Muscle of leg (tissue), 11 donors: ENCODE data around the gene CRYBG1. TPM values are rescaled to one million over a fixed set of nuclear protein-coding genes. Genes with fewer than 3 reads are reported as not detected.

Source experiments
- DNase-seq: peaks from one replicate; pipeline ENCODE4 v3.0.0; 2013
- H3K27ac ChIP-seq: one replicate; pipeline ENCODE4 v1.5.1; 2013; ENCODE audit warnings: mild to moderate bottlenecking, low read length, control low read depth
- H3K27me3 ChIP-seq: one replicate; pipeline ENCODE4 v1.6.1; 2013; ENCODE audit warnings: low read length; ENCODE audit not compliant: control insufficient read depth, insufficient read depth
- H3K36me3 ChIP-seq: one replicate; pipeline ENCODE4 v1.6.1; 2013; ENCODE audit warnings: low read length; ENCODE audit not compliant: control insufficient read depth, insufficient read depth
- H3K4me1 ChIP-seq: one replicate; pipeline ENCODE4 v1.6.1; 2013; ENCODE audit warnings: low read length; ENCODE audit not compliant: control insufficient read depth, insufficient read depth
- H3K4me3 ChIP-seq: one replicate; pipeline ENCODE4 v1.5.1; 2013; ENCODE audit warnings: low read length, control low read depth
- H3K9me3 ChIP-seq: replicated peaks from 2 replicates; pipeline ENCODE4 v1.6.1; 2013; ENCODE audit warnings: low read depth, low read length; ENCODE audit not compliant: control insufficient read depth
- WGBS: methylation state at CpG from one replicate; pipeline ENCODE4 v1.1.5; 2013; ENCODE audit warnings: missing lambda C conversion rate; ENCODE audit not compliant: insufficient coverage; 5-methylcytosine and 5-hydroxymethylcytosine counted together
- polyA plus RNA-seq, 8 donors: library from polyadenylated mRNA; unstranded; fragments of 120-200 nt; gene quantifications; one replicate each; pipeline versions ENCODE4 v1.2.1 to v1.2.3, GENCODE V29; 2013; ENCODE audit warnings: inconsistent platforms in 1 of 8, low replicate concordance in 1 of 8; ENCODE audit not compliant: insufficient read length in 8 of 8, insufficient read depth in 1 of 8
- total RNA-seq: library from RNA; stranded (reverse); fragments of 120-200 nt; gene quantifications from one replicate; pipeline ENCODE4 v1.2.4, GENCODE V29; 2013

Gene CRYBG1
- total and polyA plus RNA-seq, 9 donors, result 1.9 to 5.4 (median 2.3) TPM

DNA sequence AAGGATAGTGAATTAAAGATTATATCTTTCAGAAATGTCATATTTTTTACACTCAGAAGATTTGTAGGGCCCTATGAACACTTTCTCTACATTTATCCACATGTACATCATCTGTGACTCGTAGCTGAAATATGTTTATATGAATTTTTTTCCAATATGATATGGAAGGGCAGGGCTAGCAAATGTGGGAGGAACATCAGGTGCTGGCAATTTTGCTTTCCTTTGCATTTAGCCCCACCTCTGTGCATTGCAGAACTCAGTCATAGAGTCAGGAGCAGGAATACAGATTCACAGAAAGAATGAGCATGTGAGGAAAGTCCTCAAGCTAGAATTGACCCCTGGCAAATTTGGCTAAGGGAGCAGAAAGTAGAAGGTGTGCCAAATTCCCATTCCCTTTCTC lies 129.9 kb downstream of the CRYBG1 start:
- no CpG with 5 or more reads among the region's 1 CpG for WGBS
- no peaks in the 10 kb centered on the region for H3K4me1 ChIP-seq
- DNase-seq, result no peak
- no peak overlapping the region for H3K27ac ChIP-seq
- H3K9me3 ChIP-seq, result no peaks in the 10 kb centered on the region
- no peaks in the 10 kb centered on the region for H3K36me3 ChIP-seq
- no peak overlapping the region for H3K4me3 ChIP-seq
- H3K27me3 ChIP-seq, result no peaks in the 10 kb centered on the region

- no peaks in the 10 kb centered on the region for H3K27me3 ChIP-seq
- H3K27ac ChIP-seq, result no peak overlapping the region
- 70% methylated on average over 2 of the region's 3 CpGs for WGBS
- H3K36me3 ChIP-seq, result no peaks in the 10 kb centered on the region
- H3K9me3 ChIP-seq, result no peaks in the 10 kb centered on the region
- no peak for DNase-seq
- no peak overlapping the region for H3K4me3 ChIP-seq
- H3K4me1 ChIP-seq, result no peaks in the 10 kb centered on the region
Measured at GRCh38 chr6:106490974-106491373, 130.5 kb downstream of the CRYBG1 start.

DNA sequence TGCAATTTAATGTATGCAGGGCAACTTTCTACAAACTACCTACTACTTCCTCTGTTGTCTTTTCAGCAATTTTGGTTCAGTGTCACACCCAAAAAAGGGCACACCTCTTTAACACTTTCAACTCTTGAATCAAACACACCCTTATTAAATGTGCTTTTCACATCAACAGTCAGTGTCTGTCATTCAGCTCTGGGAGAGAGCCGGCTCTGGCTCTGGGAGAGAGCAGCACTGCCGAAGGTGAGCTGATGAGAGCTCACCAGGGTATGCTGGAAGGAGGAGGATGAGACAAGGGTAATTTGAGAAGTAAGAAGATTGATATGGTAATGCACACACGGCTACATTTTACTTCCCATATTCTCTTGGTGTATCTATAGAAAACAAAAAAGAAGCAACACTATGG lies 134.5 kb downstream of the CRYBG1 start:
- Histone ChIP-seq H3K9me3 (no peaks in the 10 kb centered on the region), H3K4me1 (no peaks in the 10 kb centered on the region), H3K36me3 (no peaks in the 10 kb centered on the region), H3K27me3 (no peaks in the 10 kb centered on the region), H3K4me3 (no peak overlapping the region), H3K27ac (no peak overlapping the region)
- DNase-seq, result no peak
- WGBS, result no CpG with 5 or more reads among the region's 3 CpGs

- no peaks in the 10 kb centered on the region for H3K9me3 ChIP-seq
- H3K4me1 ChIP-seq, result no peaks in the 10 kb centered on the region
- 86% methylated on average over 4 of the region's 6 CpGs for WGBS
- H3K27ac ChIP-seq, result no peak overlapping the region
- DNase-seq, result no peak
- no peaks in the 10 kb centered on the region for H3K36me3 ChIP-seq
- H3K27me3 ChIP-seq, result no peaks in the 10 kb centered on the region
- H3K4me3 ChIP-seq, result no peak overlapping the region
Measured at GRCh38 chr6:106496823-106497222, 136.3 kb downstream of the CRYBG1 start.

DNA sequence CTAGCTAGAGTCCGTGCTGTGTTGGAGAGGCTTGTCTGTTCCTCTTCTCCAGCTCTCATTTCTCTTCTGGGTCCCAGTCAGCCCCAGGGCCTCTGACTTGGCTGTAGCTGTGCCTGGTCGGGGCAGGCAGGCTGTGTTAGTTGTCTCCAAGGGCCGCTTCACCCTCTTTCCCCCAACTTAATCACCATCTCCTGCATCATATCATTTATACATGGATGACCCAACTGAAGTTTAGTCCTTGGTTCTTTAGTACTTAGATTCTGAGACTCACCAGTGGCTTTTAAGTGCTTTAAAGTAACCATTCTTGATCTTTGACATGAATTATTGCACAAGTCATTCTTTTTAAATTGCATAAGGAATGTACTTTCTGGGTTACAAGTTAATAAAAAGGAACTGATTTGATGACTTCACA lies 141.4 kb downstream of the CRYBG1 start:
- Histone ChIP-seq H3K4me3 (no peak overlapping the region), H3K27ac (no peak overlapping the region)
- 100% methylated on average over 1 of the region's 3 CpGs for WGBS

DNA sequence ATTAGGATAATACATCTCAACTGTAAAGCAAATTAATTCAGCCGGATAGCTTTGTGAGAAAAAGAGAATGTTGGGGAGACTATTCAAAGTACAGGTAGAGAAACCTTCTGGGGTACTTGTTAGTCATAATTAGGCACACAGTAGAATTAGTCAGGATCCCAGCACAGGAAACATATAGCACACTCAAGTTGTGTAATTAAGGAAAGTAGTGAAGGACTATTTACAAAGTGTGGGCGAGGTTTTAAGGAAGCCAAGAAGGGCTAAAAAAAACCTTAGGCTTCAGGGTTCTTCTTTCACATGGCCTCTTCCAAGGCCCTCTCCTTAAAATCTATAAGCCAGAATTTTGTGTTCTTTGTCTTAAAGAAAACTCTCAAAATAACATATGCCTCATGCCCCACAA lies 142.0 kb downstream of the CRYBG1 start:
- no peaks in the 10 kb centered on the region for H3K9me3 ChIP-seq
- no peaks in the 10 kb centered on the region for H3K36me3 ChIP-seq
- no CpG with 5 or more reads among the region's 2 CpGs for WGBS
- DNase-seq, result no peak
- H3K27me3 ChIP-seq, result peaks cover 11% of the 10 kb centered on the region
- no peak overlapping the region for H3K4me3 ChIP-seq
- H3K4me1 ChIP-seq, result no peaks in the 10 kb centered on the region
- no peak overlapping the region for H3K27ac ChIP-seq

More for the DNA sequence above, 141.4 kb downstream of the CRYBG1 start:
- no peaks in the 10 kb centered on the region for H3K9me3 ChIP-seq
- no peak for DNase-seq
- peaks cover 5% of the 10 kb centered on the region for H3K27me3 ChIP-seq
- no peaks in the 10 kb centered on the region for H3K36me3 ChIP-seq
- H3K4me1 ChIP-seq, result no peaks in the 10 kb centered on the region

GRCh38 chr6:106508277-106508676 lies 147.8 kb downstream of the CRYBG1 start:
- no peak for DNase-seq
- Histone ChIP-seq H3K27ac (no peak overlapping the region), H3K4me3 (no peak overlapping the region), H3K36me3 (no peaks in the 10 kb centered on the region), H3K9me3 (no peaks in the 10 kb centered on the region), H3K27me3 (peaks cover 63% of the 10 kb centered on the region), H3K4me1 (peaks cover 25% of the 10 kb centered on the region)
- WGBS, result no CpG with 5 or more reads among the region's 2 CpGs

GRCh38 chr6:106508834-106509233 lies 148.3 kb downstream of the CRYBG1 start:
- peaks cover 25% of the 10 kb centered on the region for H3K4me1 ChIP-seq
- H3K4me3 ChIP-seq, result no peak overlapping the region
- peaks cover 63% of the 10 kb centered on the region for H3K27me3 ChIP-seq
- WGBS, result no CpG with 5 or more reads among the region's 3 CpGs
- no peak for DNase-seq
- H3K36me3 ChIP-seq, result no peaks in the 10 kb centered on the region
- no peaks in the 10 kb centered on the region for H3K9me3 ChIP-seq
- H3K27ac ChIP-seq, result no peak overlapping the region

- H3K27ac ChIP-seq, result no peak overlapping the region
Measured at GRCh38 chr6:106509420-106510089, 149.0 kb downstream of the CRYBG1 start.

GRCh38 chr6:106510090-106510970 lies 149.8 kb downstream of the CRYBG1 start:
- H3K4me1 ChIP-seq, result peaks cover 25% of the 10 kb centered on the region
- no peaks in the 10 kb centered on the region for H3K9me3 ChIP-seq
- H3K27ac ChIP-seq, result no peak overlapping the region
- WGBS, result under 1% methylated on average over 50 of the region's 56 CpGs
- H3K27me3 ChIP-seq, result peaks cover 63% of the 10 kb centered on the region
- peak; percentile 40 for DNase-seq
- H3K36me3 ChIP-seq, result no peaks in the 10 kb centered on the region
- H3K4me3 ChIP-seq, result peak overlapping the region; percentile 30

More at GRCh38 chr6:106509420-106510089, 149.0 kb downstream of the CRYBG1 start:
- H3K4me3 ChIP-seq, result peak overlapping the region; percentile 30
- H3K9me3 ChIP-seq, result no peaks in the 10 kb centered on the region
- peaks cover 66% of the 10 kb centered on the region for H3K27me3 ChIP-seq
- H3K4me1 ChIP-seq, result peaks cover 25% of the 10 kb centered on the region
- no peak for DNase-seq
- 15% methylated on average over 13 of the region's 25 CpGs for WGBS
- no peaks in the 10 kb centered on the region for H3K36me3 ChIP-seq
